Epithelial cell of proximal tubule (primary cell): ENCODE measurements around the gene PKD1L1. TPM values are rescaled to one million over a fixed set of nuclear protein-coding genes. Genes with fewer than 3 reads are reported as not detected.

Source experiments
- DNase-seq: peaks from one replicate; pipeline ENCODE4 v3.0.0-alpha.2; 2011; ENCODE audit warnings: low read depth
- H3K4me3 ChIP-seq: 2 replicates; pipeline ENCODE4 v1.5.1; 2011; ENCODE audit warnings: low read depth, mild to moderate bottlenecking, low read length
- CTCF ChIP-seq: conservative IDR thresholded peaks from 2 replicates; pipeline ENCODE4 v1.5.1; 2012; ENCODE audit warnings: low read depth, mild to moderate bottlenecking, low read length
- total RNA-seq: library from RNA; depleted of rRNA; stranded (reverse); fragments of >200 nt; gene quantifications from 2 replicates; pipeline ENCODE4 v1.2.3, GENCODE V29; 2015

Gene PKD1L1
- total RNA-seq, 1 donor from 2014 or later, result not detected

- peak; percentile 92 for DNase-seq
- H3K4me3 ChIP-seq, result no peak overlapping the region
- TF ChIP-seq CTCF, result no peak
Observed at GRCh38 chr7:47783456-47784223, 164.6 kb downstream of the PKD1L1 start.

GRCh38 chr7:47782792-47783191 lies 165.5 kb downstream of the PKD1L1 start:
- H3K4me3 ChIP-seq, result no peak overlapping the region
- no peak for TF ChIP-seq CTCF
- DNase-seq, result no peak

- TF ChIP-seq CTCF, result no peak
- no peak overlapping the region for H3K4me3 ChIP-seq
- no peak for DNase-seq
Observed at GRCh38 chr7:47782022-47782421, 166.2 kb downstream of the PKD1L1 start.

- no peak overlapping the region for H3K4me3 ChIP-seq
- no peak for TF ChIP-seq CTCF
- no peak for DNase-seq
Observed at GRCh38 chr7:47780555-47780954, 167.7 kb downstream of the PKD1L1 start.

- DNase-seq, result no peak
Observed at GRCh38 chr7:47779341-47779771, 168.9 kb downstream of the PKD1L1 start.

GRCh38 chr7:47778153-47778661 lies 170.1 kb downstream of the PKD1L1 start:
- H3K4me3 ChIP-seq, result no peak overlapping the region
- no peak for DNase-seq
- TF ChIP-seq CTCF, result no peak

More at GRCh38 chr7:47779341-47779771, 168.9 kb downstream of the PKD1L1 start:
- H3K4me3 ChIP-seq, result no peak overlapping the region
- TF ChIP-seq CTCF, result no peak
